Globus pallidus (tissue), 1 donor: Measurements from ENCODE around the gene SNRPN.
"Not testable (repeated sequence)": the region's sequence is repeated elsewhere in the genome, so short reads cannot be mapped to it uniquely, and the experiment has no call there.

Source experiments
- DNase-seq: peaks from one replicate; pipeline ENCODE4 v3.0.0-alpha.2; 2015; ENCODE audit warnings: low spot score

The SNRPN gene

GRCh38 chr15:24954783-24955530 is at the start of gene SNRPN, which contains the start of gene SNURF:
SNRPN (plus strand) TSS chr15:24954987; CDS start chr15:24974454, 19,467 bp downstream.
SNURF (plus strand) TSS chr15:24954987; CDS start chr15:24955049, 62 bp downstream.
- DNase-seq, result peak; percentile 65

- DNase-seq, result no peak
Measured at GRCh38 chr15:24916305-24917009, 38.3 kb upstream of the SNRPN start.

DNA sequence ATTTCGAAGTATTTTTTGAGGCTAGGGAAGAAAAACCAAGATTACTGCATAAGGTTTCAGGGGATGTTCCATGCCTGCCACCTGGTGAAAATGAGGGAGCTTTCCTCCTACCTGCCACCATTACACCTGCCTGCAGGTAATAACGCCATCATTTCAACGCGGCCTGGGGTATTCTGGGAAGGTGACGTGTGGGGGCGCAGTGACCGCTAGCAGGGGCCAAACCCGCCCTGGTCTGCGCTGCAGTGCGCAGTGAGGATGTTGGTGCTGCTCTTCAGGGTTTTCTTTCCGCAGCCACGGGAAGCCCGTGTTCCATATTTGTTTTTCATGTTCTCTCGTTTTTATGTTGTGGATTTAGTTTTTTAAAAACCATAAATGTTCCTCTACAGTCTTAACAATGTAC is 37.4 kb upstream of the SNRPN start:
- no peak for DNase-seq

DNA sequence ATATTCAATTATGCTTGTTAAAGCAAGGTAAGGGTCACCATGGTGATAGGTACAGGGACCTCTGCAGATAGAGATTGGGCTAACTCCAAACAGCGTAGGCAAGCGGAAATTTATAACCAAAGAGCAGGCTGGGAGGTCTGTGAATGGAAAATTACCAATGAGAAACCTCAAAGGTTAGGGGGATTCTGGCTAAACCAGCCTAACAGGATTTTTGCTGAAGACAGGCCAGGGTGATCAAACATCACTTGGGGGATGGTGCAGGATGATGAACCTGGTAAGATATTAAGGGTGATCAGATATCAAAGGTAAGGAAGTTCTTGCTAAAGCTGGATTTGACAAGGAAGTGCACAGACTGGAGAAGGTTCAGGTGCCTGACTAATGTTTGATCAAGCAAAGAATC is 35.3 kb upstream of the SNRPN start:
- DNase-seq, result no peak

- not testable (repeated sequence) for DNase-seq
Measured at GRCh38 chr15:24922781-24923180, 32.0 kb upstream of the SNRPN start.

GRCh38 chr15:24924153-24924552 is 30.6 kb upstream of the SNRPN start:
- DNase-seq, result no peak

GRCh38 chr15:24924621-24925020 is 30.2 kb upstream of the SNRPN start:
- DNase-seq, result no peak

- not testable (repeated sequence) for DNase-seq
Measured at GRCh38 chr15:24931874-24932732, 22.7 kb upstream of the SNRPN start.

- no peak for DNase-seq
Measured at GRCh38 chr15:24933716-24934115, 21.1 kb upstream of the SNRPN start.

DNA sequence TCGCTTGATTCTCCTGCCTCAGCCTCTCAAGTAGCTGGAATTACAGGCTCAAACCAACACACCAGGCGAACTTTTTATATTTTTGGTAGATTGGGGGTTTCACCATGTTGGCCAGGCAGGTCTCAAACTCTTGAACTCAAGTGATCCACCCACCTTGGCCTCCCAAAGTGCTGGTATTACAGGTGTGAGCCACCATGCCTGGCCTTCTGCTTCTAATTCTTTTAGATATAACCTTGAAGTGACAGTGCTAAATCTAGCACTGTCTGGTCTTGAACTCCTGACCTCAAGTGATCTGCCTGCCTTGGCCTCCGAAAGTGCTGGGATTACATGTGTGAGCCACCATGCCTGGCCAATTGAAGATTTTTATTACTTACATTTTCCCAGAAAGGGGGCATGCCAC is 16.6 kb upstream of the SNRPN start:
- not testable (repeated sequence) for DNase-seq

GRCh38 chr15:24940236-24940635 is 14.6 kb upstream of the SNRPN start:
- no peak for DNase-seq

- DNase-seq, result no peak
Measured at GRCh38 chr15:24943361-24943760, 11.4 kb upstream of the SNRPN start.

GRCh38 chr15:24944954-24945353 is 9.8 kb upstream of the SNRPN start:
- no peak for DNase-seq

DNA sequence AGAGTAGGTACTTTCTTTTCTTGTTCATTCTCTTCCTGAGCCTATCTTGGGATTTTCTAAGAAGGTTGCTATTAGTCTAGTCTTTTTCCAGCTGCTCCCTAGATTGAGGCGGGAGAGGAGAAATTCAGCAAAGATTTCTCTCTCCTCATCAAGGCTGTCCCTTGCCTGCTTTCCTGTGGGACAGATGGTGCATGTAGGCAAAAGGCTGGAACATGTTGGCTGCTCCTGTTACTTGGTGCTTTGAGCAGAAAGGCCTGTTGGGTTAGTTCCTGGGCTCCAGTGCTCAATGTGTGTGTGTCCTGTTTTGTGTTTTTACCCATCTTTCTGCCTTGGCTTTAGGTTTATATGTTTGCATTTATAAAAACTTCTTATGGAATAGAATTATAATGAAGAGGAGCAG is 9.1 kb upstream of the SNRPN start:
- DNase-seq, result no peak

GRCh38 chr15:24948495-24948894 is 6.3 kb upstream of the SNRPN start:
- DNase-seq, result no peak

DNA sequence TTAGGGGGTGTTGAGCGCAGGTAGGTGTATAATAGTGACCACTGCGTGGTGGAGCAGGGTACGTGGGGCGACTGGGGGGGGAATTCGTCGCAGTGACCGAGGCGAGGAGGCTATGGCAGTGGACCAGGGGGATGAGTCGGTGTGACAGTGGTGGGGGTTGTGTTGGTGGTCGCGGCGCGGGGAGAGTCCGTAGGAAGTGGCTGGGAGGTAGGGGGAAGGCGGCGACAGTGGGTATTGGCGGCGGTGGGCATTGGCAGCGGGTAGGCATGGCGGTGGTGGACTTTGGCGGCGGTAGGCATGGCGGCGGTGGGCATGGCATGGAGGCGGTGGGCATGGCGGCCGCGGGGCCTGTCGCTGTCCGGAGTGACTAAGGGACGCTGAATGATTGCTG is 739 bp downstream of the SNRPN start:
- DNase-seq, result no peak

- DNase-seq, result peak; percentile 77
Measured at GRCh38 chr15:24956111-24956838, 1.5 kb downstream of the SNRPN start.

DNA sequence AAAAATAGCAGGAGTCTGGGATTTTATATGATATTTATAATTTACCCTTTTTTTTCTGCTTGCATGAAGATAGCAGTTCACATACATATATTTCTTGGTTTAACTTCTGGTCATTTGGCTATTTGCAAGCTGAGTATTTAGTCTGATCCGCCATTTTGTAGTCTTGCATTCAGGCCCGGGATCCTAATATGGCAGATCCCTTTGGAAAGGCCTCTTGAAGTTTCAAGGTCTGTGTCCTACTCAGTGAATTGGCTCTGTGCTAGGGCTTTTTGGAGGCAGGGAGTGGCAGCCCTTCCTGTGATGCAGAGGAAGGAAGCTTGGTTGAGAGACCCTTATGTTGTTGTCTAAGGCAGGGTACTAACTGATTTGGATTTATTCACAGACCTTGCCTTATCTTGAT is 2.9 kb downstream of the SNRPN start:
- DNase-seq, result no peak

GRCh38 chr15:24961967-24962366 is 7.2 kb downstream of the SNRPN start:
- DNase-seq, result no peak

GRCh38 chr15:24962880-24963279 is 8.1 kb downstream of the SNRPN start:
- no peak for DNase-seq

DNA sequence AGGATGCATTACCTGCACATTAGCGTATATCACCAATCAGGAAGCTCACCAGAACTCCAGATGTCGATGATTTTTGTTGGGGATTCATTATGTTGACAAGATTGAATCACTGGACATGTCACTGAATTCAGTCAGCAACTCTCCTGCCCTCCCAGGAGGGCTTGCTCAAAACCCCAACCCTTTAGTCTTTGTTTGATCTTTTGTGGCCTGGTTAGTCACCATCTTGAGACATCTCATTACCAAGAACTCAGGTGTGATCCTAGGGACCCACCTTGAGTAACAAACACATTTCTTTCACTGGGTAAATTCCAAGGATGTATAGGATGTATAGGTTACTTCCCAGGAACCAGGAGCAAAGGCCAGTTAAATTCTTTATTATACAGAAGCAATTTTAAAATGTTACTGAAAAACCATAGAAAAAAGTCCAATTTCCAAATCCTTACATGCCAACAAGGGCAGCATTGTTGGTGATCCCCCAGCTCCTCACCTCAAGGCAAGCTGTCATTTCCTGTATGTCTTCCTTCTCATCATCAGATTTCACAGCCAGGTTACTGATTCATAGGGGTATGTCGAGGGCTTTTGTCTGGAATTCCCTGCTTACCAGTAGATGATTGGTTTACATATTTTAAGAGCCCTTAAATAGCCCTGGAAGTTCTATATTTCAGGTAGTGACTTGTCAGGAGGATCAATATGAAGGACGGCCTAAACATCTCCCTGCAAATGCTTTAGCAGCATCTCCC is 11.7 kb downstream of the SNRPN start:
- DNase-seq, result no peak
